ENCODE measurements around the gene POR. TPM values are rescaled to one million over a fixed set of nuclear protein-coding genes. Genes with fewer than 3 reads are reported as not detected.
A peak's percentile ranks its signal among the peaks of the same experiment; 100 is the strongest.

Gene POR
- total RNA-seq, 2 donors from 2014 or later, result 88.0 to 136 TPM

DNA sequence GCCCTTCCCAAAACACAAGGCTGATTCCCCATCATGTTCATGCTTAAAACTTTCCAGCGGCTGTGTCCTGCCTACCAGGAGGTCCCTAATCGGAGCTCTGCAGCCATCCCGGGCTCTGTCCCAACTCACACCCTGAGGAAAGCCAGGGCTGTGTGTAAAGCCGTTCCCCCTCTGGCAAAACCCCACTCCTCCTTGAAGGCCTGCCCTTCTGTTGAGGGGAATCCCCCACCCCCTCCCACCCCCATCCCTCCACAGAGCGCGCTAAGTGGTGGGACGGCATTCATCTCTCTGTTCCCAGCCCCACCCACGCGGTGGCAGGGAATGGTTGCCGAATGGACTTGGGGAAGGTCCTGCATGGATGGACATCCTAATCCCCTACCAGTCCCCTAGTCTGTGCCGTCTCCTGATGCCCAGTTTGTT is 80.1 kb downstream of the POR start:
- Histone ChIP-seq H3K9me3 (no peaks in the 10 kb centered on the region), H3K27me3 (replicated peaks; ENCODE audit: insufficient read depth) (no peaks in the 10 kb centered on the region), H3K4me1 (replicated peaks) (peaks cover 5% of the 10 kb centered on the region), H3K36me3 (no peaks in the 10 kb centered on the region), H3K4me3 (peak overlapping the region; percentile 84 to 99), H3K27ac (peak overlapping the region; percentile 88 to 91)
- intact Hi-C loops (cut with DNase I), result loop anchor here (10.0 kb wide), 1 partner anchor 80 kb away; the partner anchor contains the start of gene POR
- 35% methylated on average over 11 of the region's 11 CpGs for WGBS
- no peak for DNase-seq (ENCODE audit: low spot score)
- TF ChIP-seq POLR2AphosphoS5 (IDR thresholded peaks at IDR 0.05) (no peak), POLR2A (IDR thresholded peaks at IDR 0.05) (no peak)
- TF ChIP-seq, protein P1, sequence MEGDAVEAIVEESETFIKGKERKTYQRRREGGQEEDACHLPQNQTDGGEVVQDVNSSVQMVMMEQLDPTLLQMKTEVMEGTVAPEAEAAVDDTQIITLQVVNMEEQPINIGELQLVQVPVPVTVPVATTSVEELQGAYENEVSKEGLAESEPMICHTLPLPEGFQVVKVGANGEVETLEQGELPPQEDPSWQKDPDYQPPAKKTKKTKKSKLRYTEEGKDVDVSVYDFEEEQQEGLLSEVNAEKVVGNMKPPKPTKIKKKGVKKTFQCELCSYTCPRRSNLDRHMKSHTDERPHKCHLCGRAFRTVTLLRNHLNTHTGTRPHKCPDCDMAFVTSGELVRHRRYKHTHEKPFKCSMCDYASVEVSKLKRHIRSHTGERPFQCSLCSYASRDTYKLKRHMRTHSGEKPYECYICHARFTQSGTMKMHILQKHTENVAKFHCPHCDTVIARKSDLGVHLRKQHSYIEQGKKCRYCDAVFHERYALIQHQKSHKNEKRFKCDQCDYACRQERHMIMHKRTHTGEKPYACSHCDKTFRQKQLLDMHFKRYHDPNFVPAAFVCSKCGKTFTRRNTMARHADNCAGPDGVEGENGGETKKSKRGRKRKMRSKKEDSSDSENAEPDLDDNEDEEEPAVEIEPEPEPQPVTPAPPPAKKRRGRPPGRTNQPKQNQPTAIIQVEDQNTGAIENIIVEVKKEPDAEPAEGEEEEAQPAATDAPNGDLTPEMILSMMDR (IDR thresholded peaks at IDR 0.05), result no peak

DNA sequence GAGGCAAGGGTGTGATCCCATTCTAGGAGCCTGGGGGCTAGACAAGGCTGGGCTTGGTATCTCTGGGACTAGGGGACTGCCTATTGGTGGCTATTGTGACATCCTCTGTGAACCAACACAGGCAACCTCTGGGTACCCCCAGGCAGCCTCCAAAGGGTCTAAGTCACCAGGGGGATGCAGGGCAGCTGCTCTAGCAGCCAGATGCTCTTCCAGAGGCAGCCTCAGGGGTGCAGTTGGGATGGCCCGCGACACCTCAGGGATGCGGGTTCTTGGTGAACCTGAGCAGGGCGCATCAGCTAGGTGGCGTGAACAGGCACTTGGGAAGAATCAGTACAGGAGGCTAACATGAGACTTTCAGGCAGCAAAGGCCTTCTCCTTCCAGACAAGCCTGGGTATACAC is 81.0 kb downstream of the POR start:
- no peak overlapping the region for H3K27ac ChIP-seq

DNA sequence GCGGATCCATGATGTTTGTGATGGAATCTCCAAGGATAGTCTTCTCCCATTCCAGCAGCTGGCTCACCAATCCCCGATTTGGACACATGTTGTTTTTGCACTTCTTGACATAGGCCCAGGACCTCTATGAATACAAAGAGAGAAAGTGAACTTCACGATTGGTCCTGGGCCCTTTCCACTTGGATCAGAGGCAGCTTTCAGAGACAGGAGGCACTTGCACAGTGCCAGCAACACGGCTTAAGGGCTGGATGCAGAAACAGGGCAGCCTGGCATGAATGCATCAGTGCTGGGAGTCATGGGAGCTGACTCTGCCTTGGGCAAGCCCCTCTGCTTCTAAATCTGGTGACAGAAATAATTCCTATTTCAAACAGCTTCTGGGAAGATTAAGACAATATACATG is 81.5 kb downstream of the POR start:
- H3K9me3 ChIP-seq, result no peaks in the 10 kb centered on the region
- no peak for DNase-seq (ENCODE audit: low spot score)
- H3K4me1 ChIP-seq (replicated peaks), result peaks cover 5% of the 10 kb centered on the region
- TF ChIP-seq, protein P1 (IDR thresholded peaks at IDR 0.05), result no peak
- no peak for TF ChIP-seq POLR2AphosphoS5 (IDR thresholded peaks at IDR 0.05)
- TF ChIP-seq POLR2A (IDR thresholded peaks at IDR 0.05), result no peak
- H3K36me3 ChIP-seq, result no peaks in the 10 kb centered on the region
- 57% methylated on average over 4 of the region's 4 CpGs for WGBS
- no peak overlapping the region for H3K4me3 ChIP-seq
- H3K27ac ChIP-seq, result no peak overlapping the region
- intact Hi-C loops (cut with DNase I), result loop anchor here (10.0 kb wide), 1 partner anchor 82 kb away; the partner anchor contains the start of gene POR
- no peaks in the 10 kb centered on the region for H3K27me3 ChIP-seq (replicated peaks; ENCODE audit: insufficient read depth)

More for the DNA sequence above, 81.0 kb downstream of the POR start:
- DNase-seq (ENCODE audit: low spot score), result no peak
- intact Hi-C loops (cut with DNase I), result loop anchor here (10.0 kb wide), 1 partner anchor 81 kb away; the partner anchor contains the start of gene POR
- no peak for TF ChIP-seq POLR2A (IDR thresholded peaks at IDR 0.05)
- TF ChIP-seq POLR2AphosphoS5 (IDR thresholded peaks at IDR 0.05), result no peak
- TF ChIP-seq, protein P1 (IDR thresholded peaks at IDR 0.05), result no peak
- WGBS, result 98% methylated on average over 5 of the region's 5 CpGs
- Histone ChIP-seq H3K36me3 (no peaks in the 10 kb centered on the region), H3K27me3 (replicated peaks; ENCODE audit: insufficient read depth) (no peaks in the 10 kb centered on the region), H3K4me1 (replicated peaks) (peaks cover 5% of the 10 kb centered on the region), H3K4me3 (no peak overlapping the region), H3K9me3 (no peaks in the 10 kb centered on the region)

- no peak overlapping the region for H3K4me3 ChIP-seq
- peaks cover 5% of the 10 kb centered on the region for H3K4me1 ChIP-seq (replicated peaks)
- DNase-seq (ENCODE audit: low spot score), result no peak
- no peaks in the 10 kb centered on the region for H3K9me3 ChIP-seq
- intact Hi-C loops (cut with DNase I), result loop anchor here (10.0 kb wide), 1 partner anchor 83 kb away; the partner anchor contains the start of gene POR
- H3K36me3 ChIP-seq, result peaks cover 0 to 3% of the 10 kb centered on the region in 2 donors
- TF ChIP-seq POLR2AphosphoS5 (IDR thresholded peaks at IDR 0.05), result no peak
- TF ChIP-seq, protein P1 (IDR thresholded peaks at IDR 0.05), result no peak
- TF ChIP-seq POLR2A (IDR thresholded peaks at IDR 0.05), result no peak
- no peaks in the 10 kb centered on the region for H3K27me3 ChIP-seq (replicated peaks; ENCODE audit: insufficient read depth)
- H3K27ac ChIP-seq, result no peak overlapping the region
- whole genome bisulfite sequencing, result 100% methylated on average over 1 of the region's 1 CpG
Observed at GRCh38 chr7:75998038-75998437, 83.1 kb downstream of the POR start.

DNA sequence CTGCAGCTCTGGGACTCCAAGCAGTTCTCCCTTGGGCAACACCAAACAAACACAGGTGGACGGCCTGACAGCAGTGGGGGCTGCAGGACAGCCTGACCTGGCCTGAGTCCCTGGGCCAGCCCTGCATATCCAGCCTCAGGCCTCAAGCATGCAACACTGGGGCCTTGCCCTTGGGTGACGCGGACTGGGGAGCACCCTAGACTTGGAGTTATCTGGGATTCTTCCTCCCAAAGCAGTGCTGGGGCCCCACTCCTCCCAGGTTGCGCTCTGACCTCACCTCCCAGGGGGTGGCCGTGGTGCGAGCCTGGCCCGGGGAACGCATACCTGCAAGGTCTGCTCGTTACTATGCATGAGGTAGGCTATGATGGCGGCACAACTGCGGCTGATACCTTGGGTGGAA is 85.6 kb downstream of the POR start:
- no peak for TF ChIP-seq POLR2A (IDR thresholded peaks at IDR 0.05)
- TF ChIP-seq, protein P1 (IDR thresholded peaks at IDR 0.05), result no peak
- no peaks in the 10 kb centered on the region for H3K27me3 ChIP-seq (replicated peaks; ENCODE audit: insufficient read depth)
- 87% methylated on average over 8 of the region's 11 CpGs for WGBS
- no peak for DNase-seq (ENCODE audit: low spot score)
- intact Hi-C loops (cut with DNase I), result no loop called here
- peaks cover 0 to 3% of the 10 kb centered on the region in 2 donors for H3K36me3 ChIP-seq
- no peak overlapping the region for H3K4me3 ChIP-seq
- no peak overlapping the region for H3K27ac ChIP-seq
- H3K4me1 ChIP-seq (replicated peaks), result no peaks in the 10 kb centered on the region
- no peaks in the 10 kb centered on the region for H3K9me3 ChIP-seq
